Islet of Langerhans (tissue), 1 donor: ENCODE data around the gene EPOP.
"Not testable (repeated sequence)": the region's sequence is repeated elsewhere in the genome, so short reads cannot be mapped to it uniquely, and the experiment has no call there.

Source experiments
- FAIRE-seq: peaks from one replicate; lab custom pipeline; 2011; peaks lifted over from hg19 to GRCh38; lab: Jason Lieb, UNC

Gene EPOP

DNA sequence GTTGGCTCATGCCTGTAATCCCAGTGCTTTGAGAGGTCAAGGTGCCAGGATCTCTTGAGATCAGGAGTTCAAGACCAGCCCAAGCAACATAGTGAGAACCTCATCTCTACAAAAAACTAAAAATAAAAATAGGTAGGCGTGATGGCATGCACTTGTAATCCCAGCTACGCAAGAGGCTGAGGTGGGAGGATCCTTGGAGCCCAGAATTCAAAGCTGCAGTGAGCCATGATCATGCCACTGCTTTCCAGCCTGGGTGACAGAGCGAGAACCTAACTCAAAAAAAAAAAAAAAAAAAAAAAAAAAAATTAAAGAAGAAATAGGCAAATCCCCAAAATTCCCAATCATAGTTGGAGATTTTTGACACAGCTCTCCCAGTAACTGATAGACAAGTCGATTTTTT, 36.8 kb downstream of the EPOP start:
- FAIRE-seq: no peak

DNA sequence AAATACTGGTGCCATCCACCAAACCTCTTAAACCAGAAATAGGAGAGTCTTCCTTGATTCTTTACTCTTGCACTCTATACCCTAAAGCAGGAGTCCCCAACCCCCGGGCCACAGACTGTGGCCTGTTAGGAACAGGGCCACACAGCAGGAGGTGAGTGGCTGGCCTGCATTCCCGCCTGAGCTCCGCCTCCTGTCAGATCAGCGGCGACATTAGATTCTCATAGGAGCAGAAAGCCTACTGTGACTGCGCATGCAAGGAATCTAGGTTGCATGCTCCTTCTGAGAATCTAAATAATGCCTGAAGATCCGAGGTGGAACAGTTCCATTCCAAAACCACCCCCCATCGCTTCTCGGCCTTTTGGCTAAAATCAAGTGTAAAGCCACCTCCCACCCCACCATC, 38.7 kb downstream of the EPOP start:
- FAIRE-seq: no peak

DNA sequence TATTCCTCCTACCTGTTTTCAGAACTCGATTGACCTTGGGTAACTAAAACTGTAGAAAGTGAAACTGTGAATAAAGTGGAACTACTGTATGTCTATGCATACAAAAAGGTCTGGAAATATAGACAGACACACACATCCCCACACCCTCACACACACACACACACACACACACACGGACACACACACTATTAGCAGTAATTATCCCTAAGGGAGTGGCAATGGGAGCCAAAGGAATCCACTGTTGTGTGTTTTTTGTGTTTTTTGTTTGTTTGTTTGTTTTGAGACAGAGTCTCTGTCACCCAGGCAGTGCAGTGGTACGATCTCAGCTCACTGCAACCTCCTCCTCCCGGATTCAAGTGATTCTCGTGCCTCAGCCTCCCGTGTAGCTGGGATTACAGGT, 42.4 kb downstream of the EPOP start:
- no peak for FAIRE-seq

DNA sequence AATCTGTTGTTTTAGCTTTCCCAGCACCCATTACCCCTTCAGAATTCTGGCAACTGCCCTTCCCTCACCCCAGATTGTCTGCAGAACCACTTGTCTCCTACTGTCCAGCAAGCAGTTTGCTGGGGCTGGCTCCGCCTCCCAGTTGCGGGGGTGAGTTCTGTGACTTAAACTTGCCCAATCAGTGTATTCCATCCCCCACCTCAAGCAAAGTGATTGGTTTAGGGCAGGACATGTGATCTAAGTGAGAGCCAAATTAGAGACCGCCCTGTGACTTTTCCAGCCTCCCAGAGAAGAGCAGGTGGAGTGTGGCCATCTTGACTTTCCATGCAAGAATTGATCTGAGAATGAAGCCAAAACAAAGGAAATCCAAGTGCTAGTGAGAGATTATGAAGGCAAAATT, 46.3 kb downstream of the EPOP start:
- no peak for FAIRE-seq

DNA sequence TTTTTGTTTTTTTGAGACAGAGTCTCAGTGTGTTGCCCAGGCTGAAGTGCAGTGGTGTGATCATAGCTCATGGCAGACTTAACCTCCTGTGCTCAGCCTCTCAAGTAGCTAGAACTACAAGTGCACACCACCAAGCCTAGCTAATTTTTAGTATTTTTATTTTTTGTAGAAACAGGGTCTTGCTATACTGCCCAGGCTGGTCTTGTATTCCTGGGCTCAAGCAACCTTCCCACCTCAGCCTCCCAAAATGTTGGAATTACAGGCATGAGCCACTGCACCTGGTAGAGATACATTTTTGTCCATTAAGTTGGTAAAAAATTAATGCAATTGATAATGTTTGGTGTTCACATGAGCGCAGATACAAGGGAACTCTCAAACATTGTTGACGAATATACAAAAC, 46.8 kb downstream of the EPOP start:
- FAIRE-seq: no peak

DNA sequence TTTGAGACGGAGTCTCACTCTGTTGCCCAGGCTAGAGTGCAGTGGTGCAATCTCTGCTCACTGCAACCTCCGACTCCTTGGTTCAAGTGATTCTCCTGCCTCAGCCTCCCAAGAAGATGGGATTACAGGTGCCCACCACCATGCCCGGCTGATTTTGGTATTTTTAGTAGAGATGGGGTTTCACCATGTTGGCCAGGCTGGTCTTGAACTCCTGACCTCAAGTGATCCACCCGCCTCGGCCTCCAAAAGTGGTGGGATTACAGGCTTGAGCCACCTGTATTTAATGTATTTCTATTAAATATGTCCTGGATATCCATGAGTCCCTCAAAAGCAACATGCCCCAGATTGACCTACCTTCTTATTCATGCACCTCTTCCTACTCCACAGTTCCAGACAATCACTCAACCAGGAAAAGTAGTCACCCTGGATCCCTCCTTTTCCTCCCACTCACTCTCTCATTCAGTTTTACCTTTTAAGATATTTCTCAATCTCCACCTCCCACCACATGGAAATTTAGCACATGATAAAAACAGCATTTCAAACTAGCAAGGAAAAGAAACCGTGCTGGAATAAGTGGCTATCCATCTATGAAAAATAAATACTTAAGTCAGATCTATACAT, 48.0 kb downstream of the EPOP start:
- not testable (repeated sequence) for FAIRE-seq

DNA sequence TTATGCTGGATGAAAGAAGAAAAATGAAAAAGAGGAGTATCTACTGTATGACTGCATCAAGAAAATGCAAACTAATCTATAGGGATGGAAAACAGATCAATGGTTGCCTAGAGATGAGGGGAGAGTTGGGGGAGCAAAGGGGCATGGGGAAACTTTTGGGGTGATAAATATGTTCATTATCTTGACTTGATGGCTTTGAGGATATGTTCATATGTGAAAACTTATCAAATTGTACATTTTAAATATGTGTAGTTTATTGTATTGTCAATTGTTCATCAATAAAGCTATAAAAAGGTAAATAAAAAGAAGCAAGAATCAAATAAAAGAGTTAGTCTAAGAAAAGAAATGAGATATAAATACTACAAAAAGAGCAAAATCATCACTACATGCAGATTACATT, 49.3 kb downstream of the EPOP start:
- no peak for FAIRE-seq

DNA sequence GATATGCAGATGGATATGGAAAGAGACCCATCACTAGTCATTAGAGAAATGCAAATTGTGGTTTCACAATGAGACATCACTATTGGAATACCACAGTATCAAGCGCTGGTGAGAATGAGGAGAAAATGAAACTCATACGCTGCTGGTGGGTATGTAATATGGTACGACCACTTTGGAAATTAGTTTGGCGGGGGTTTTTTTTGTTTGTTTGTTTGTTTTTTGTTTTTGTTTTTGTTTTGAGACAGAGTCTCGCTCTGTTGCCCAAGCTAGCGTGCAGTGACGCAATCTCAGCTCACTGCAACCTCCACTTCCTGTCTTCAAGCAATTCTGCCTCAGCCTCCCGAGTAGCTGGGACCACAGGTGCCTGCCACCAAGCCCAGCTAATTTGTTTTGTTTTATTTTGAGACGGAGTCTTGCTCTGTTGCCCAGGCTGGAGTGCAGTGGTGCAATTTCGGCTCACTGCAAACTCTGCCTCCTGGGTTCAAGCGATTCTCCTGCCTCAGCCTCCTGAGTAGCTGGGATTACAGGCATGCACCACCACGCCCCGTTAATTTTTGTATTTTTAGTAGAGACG, 49.9 kb downstream of the EPOP start:
- FAIRE-seq: not testable (repeated sequence)
